GM23248 (cell line): ENCODE measurements around the gene SV2A.

Experiments
- EZH2 ChIP-seq: fragments of 200-600 bp; sonication (generic); IDR thresholded peaks from 2 replicates; pipeline ENCODE4 v1.6.1; 2018; ENCODE audit warnings: antibody characterized with exemption, mild to moderate bottlenecking; ENCODE audit not compliant: insufficient read depth, poor library complexity, severe bottlenecking
- EZH2phosphoT487 ChIP-seq: fragments of 200-600 bp; sonication (generic); IDR thresholded peaks from 2 replicates; pipeline ENCODE4 v1.6.1; 2018; ENCODE audit warnings: antibody characterized with exemption, moderate library complexity, mild to moderate bottlenecking, low read depth; ENCODE audit not compliant: insufficient read depth

DNA sequence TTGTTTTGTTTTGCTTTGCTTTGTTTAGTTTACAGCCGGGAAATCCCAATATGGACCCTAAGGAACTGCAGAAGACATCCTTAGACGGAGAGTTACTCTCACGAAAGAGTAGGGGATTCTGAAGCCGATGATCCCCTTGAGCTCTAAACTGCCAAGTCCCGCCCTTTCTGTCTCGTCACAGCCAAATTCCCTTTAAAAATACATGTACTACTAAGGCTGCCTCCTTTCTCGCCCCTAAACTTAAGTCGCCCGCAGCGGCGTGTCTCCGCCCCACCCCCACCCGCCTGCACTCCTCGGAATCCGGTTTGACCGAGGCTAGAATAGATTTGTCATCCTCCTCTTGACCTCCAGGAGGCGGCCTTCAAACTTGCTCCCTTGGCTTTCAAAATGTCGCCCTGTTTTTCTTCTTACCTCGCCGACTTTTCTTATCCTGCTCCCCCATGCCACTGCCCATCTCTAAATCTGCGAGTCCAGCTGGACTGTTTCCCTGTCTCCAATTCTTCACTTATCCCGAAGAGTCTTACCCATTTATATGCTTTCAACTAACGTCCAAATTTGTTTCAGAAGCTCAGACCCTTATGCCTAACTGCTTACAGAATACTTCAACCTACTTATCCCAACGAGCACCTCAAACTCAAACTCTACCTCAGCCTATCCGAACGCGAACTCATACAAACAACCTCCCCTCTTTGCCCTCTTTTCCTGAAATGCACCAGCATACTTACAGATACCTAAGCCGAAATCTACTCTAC, 29.2 kb downstream of the SV2A start:
- TF ChIP-seq EZH2 = no peak
- TF ChIP-seq EZH2phosphoT487 = no peak
